ENCODE data around the gene CHST2. TPM values are rescaled to one million over a fixed set of nuclear protein-coding genes. Genes with fewer than 3 reads are reported as not detected.
"Not testable (repeated sequence)": the region's sequence is repeated elsewhere in the genome, so short reads cannot be mapped to it uniquely, and the experiment has no call there.

The CHST2 gene
- total RNA-seq, 3 donors from 2014 or later: 4.8 to 5.0 (median 4.9) TPM

DNA sequence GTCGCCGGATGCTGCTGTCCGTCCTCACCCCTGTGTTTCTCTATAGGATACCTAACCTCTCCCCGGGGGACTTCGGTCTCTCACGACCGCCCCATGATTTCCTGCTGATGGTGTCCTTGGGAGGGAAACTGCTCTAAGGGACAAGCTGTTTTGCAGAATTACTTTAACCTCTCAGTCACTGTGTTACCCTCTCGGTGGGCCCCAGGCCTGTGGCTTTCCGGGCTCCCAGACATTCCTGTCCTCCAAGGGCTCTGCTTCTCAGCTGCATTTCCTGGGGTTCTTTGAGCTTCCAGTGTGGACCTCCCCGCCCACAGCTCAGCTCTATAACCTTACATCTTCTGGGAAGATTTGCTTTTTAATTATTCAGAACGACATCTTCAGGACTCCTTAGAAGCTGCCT lies 40.9 kb downstream of the CHST2 start:
- no peak for DNase-seq
- Mint-ChIP-seq H3K4me1 (ENCODE audit: low read depth) (peaks cover 38% of the 10 kb centered on the region), H3K9me3 (no peaks in the 10 kb centered on the region), H3K27me3 (ENCODE audit: low read depth) (no peaks in the 10 kb centered on the region), H3K36me3 (ENCODE audit: insufficient read depth) (no peaks in the 10 kb centered on the region), H3K4me3 (no peak overlapping the region)
- ATAC-seq: no peak

DNA sequence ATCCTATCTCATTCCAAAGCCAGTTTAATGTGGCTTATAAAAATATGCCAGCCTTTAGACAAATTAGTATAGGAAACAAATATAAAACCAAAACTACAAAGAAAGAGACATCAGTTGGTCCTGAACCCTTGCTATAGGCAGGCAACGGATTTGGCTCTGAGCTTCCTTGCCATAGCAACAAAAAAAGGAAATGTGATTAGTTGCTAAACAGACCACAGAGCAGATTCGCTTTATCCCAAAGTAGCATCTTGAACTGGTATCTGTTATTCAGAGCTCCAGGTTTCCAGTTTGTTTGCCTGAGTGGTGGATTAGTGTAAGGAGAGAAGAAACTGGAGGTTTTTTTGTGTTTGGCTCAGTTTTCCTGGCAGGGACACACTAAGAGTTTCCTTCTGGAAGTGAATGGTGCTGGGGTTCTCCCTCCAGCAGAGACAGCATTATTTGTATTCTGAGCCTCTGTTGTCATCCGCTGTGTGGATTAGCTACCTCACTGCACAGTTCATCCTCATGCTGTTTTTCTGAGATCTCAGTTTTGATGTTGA lies 44.1 kb downstream of the CHST2 start:
- Mint-ChIP-seq H3K27me3 (ENCODE audit: low read depth) (no peaks in the 10 kb centered on the region), H3K36me3 (ENCODE audit: insufficient read depth) (no peaks in the 10 kb centered on the region), H3K4me3 (no peak overlapping the region), H3K9me3 (no peaks in the 10 kb centered on the region), H3K4me1 (ENCODE audit: low read depth) (peaks cover 49% of the 10 kb centered on the region)
- DNase-seq (no peak), ATAC-seq (no peak)

DNA sequence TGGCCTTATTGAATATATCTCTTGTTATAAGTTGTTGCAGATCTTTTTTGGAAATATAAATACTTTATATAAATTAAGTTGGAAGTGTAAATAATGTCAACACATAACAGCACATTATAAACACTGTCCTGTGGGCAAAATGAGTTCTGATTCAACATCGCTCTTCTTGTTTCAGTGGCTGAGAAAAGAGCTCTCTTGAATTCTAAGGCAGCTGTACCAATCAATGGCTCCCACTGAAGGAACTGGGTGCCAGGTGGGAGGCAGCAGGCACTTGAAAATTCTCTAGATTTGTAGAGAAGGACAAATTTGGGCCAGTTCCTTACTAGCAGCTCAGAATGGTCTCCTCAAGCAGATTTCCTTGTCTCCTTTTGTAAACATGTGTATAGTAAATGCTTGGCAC lies 45.6 kb downstream of the CHST2 start:
- Mint-ChIP-seq H3K4me3 (peak overlapping the region; percentile 29), H3K36me3 (ENCODE audit: insufficient read depth) (no peaks in the 10 kb centered on the region), H3K9me3 (no peaks in the 10 kb centered on the region), H3K4me1 (ENCODE audit: low read depth) (peaks cover 65% of the 10 kb centered on the region), H3K27me3 (ENCODE audit: low read depth) (no peaks in the 10 kb centered on the region)
- ATAC-seq: peak in 1 of 2 donors; percentile 7
- no peak for DNase-seq

DNA sequence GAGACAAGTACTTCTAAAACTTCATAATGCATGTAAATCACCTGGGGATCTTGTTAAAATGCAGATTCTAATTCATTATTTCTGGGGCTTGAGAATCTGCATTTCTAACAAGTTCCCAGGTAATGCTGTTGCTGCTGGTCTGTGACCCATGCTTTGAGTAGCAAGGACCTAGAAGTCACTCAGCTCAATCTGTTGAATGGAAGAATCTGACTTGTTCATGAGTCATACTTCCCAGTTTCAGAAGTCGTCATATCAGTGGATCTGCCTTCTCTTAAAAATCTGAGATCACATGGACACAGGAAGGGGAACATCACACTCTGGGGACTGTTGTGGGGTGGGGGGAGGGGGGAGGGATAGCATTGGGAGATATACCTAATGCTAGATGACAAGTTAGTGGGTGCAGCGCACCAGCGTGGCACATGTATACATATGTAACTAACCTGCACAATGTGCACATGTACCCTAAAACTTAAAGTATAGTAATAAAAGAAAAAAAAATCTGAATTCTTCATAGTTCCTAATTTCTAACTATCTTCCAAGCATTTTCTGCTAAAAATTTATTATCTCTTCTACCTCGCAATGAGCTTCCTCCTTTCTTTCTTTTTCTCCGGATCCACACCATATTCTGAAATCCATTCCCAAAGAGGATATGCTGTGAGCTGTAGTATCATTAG lies 46.2 kb downstream of the CHST2 start:
- not testable (repeated sequence) for H3K27me3 Mint-ChIP-seq (ENCODE audit: low read depth); H3K9me3 Mint-ChIP-seq; DNase-seq; H3K4me3 Mint-ChIP-seq; H3K36me3 Mint-ChIP-seq (ENCODE audit: insufficient read depth)
- ATAC-seq: peak; percentile 90 to 93
- peaks cover 70% of the 10 kb centered on the region for H3K4me1 Mint-ChIP-seq (ENCODE audit: low read depth)

DNA sequence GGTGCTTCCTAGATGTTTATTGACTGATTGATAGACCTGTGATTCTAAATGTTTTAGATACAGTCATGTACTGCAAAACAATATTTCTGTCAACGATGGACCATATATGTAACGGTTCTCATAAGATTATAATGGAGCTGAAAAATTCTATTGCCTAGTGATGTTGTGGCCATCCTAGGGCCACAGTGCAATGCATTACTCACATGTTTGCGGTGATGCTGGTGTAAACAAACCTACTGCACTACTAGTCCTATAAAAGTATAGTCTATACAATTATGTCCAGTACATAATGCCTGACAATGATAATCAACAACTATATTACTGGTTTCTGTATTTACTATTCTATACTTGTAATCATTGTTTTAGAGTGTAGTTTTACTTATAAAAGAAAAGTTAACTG lies 46.8 kb downstream of the CHST2 start:
- H3K4me1 Mint-ChIP-seq (ENCODE audit: low read depth): peaks cover 76% of the 10 kb centered on the region
- DNase-seq (no peak), ATAC-seq (no peak)
- no peaks in the 10 kb centered on the region for H3K27me3 Mint-ChIP-seq (ENCODE audit: low read depth)
- H3K9me3 Mint-ChIP-seq: no peaks in the 10 kb centered on the region
- no peak overlapping the region for H3K4me3 Mint-ChIP-seq
- H3K36me3 Mint-ChIP-seq (ENCODE audit: insufficient read depth): no peaks in the 10 kb centered on the region

DNA sequence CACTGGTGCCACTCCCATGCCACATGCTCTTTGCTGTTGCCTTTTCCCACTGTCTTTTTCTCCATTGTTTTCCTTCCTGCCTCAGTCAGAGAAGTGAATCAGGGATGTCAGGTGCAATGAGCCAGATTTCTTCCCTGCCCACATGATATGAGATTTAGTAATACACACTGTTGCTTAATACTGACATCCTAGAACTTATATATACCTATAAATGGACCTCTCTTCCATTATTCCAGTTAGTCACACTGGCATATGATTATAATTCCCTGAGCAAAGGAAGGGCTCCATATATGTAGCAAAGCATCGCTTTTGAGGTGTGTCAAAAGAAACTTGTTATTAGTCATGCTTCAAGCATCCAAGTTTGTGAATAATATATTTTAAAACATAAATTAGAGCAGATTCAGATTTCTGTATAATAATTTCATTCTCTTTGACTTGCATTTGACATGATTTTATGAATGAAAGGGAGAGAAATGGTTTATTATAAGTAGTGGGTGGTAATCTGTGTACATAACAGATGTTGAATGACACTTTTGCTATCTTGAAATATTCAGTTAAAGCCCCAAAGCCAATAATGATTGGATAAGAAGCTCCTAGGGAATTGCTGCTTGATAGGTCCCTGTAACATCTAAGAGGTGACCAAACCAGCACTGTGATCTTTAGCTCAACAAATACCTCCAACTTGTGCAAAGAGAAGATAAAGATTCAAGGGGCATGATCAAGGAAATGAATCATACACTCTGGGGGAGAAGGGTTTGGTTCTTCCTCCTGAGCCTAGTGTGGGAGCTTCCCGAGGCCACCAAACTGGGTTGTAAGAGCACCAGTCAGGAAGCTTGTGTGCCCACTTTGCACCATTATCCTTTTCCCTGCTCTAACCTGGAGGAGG lies 48.6 kb downstream of the CHST2 start:
- DNase-seq (no peak), ATAC-seq (no peak)
- no peaks in the 10 kb centered on the region for H3K36me3 Mint-ChIP-seq (ENCODE audit: insufficient read depth)
- peaks cover 85% of the 10 kb centered on the region for H3K4me1 Mint-ChIP-seq (ENCODE audit: low read depth)
- H3K27me3 Mint-ChIP-seq (ENCODE audit: low read depth): no peaks in the 10 kb centered on the region
- H3K4me3 Mint-ChIP-seq: no peak overlapping the region
- H3K9me3 Mint-ChIP-seq: peaks cover 7% of the 10 kb centered on the region

DNA sequence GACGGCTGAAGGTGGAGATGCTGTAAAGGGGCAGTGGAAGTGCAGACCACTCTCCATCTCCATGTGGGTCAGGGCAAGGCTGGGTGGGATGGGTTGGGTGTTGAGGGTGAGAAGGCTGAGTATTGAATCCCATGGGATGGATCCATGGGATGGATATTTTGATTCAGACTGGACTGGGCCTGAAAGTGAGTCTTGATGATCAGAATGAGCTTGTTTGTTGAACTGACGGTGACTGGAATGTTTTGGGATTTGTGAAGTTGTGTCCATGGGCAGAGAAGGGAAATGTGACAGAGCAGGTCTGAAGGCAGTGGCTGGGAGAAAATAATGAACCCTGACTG lies 49.3 kb downstream of the CHST2 start:
- Mint-ChIP-seq H3K4me1 (ENCODE audit: low read depth) (peaks cover 81% of the 10 kb centered on the region), H3K36me3 (ENCODE audit: insufficient read depth) (peaks cover under 1% of the 10 kb centered on the region), H3K9me3 (peaks cover 11% of the 10 kb centered on the region), H3K27me3 (ENCODE audit: low read depth) (no peaks in the 10 kb centered on the region), H3K4me3 (no peak overlapping the region)
- DNase-seq (no peak), ATAC-seq (no peak)

DNA sequence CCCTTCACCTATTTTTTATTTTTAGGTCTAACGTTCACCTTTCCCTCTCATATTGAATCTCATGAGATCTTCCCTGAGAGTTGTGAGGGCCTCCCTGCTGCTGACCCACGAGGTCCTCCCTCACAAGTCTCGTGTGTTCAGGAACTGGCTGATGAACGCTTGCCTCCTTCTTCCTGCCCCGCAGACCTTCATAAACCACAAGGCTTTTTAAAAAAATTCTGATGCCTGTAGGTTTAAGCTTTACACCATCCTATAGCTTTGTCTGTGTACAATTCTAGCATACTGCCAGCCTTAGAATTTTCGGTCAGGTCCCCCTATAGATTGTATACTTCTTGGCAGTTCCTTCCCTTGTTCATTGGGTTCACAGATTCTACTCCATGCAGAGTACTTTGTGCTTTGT lies 50.5 kb downstream of the CHST2 start:
- H3K27me3 Mint-ChIP-seq (ENCODE audit: low read depth): no peaks in the 10 kb centered on the region
- peaks cover 18% of the 10 kb centered on the region for H3K9me3 Mint-ChIP-seq
- H3K4me1 Mint-ChIP-seq (ENCODE audit: low read depth): peaks cover 78% of the 10 kb centered on the region
- no peak for ATAC-seq
- no peak for DNase-seq
- peak overlapping the region; percentile 3 for H3K4me3 Mint-ChIP-seq
- H3K36me3 Mint-ChIP-seq (ENCODE audit: insufficient read depth): peaks cover 1% of the 10 kb centered on the region

DNA sequence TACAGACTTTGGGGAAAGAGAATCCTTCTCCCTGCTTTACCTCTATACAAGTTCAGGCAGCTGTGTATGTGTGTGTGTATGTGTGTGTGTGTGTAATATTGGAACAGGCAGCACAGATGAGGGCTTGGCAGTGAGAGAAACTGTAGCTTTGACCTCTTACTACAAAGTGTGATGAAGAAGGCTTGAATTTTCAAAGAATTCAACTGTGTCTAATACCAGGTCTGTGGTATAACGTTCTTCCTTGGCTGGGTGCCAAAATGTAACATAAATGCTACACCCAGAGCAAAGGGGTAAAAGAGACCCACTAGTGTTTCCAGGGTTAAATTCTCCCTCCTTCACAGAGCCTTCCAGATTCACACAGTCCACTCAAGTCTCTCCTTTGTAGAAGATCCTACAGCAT lies 51.1 kb downstream of the CHST2 start:
- Mint-ChIP-seq H3K4me3 (peak overlapping the region; percentile 59), H3K27me3 (ENCODE audit: low read depth) (no peaks in the 10 kb centered on the region), H3K36me3 (ENCODE audit: insufficient read depth) (peaks cover 1% of the 10 kb centered on the region), H3K9me3 (peaks cover 18% of the 10 kb centered on the region), H3K4me1 (ENCODE audit: low read depth) (peaks cover 77% of the 10 kb centered on the region)
- DNase-seq: no peak
- peak; percentile 8 to 9 for ATAC-seq

DNA sequence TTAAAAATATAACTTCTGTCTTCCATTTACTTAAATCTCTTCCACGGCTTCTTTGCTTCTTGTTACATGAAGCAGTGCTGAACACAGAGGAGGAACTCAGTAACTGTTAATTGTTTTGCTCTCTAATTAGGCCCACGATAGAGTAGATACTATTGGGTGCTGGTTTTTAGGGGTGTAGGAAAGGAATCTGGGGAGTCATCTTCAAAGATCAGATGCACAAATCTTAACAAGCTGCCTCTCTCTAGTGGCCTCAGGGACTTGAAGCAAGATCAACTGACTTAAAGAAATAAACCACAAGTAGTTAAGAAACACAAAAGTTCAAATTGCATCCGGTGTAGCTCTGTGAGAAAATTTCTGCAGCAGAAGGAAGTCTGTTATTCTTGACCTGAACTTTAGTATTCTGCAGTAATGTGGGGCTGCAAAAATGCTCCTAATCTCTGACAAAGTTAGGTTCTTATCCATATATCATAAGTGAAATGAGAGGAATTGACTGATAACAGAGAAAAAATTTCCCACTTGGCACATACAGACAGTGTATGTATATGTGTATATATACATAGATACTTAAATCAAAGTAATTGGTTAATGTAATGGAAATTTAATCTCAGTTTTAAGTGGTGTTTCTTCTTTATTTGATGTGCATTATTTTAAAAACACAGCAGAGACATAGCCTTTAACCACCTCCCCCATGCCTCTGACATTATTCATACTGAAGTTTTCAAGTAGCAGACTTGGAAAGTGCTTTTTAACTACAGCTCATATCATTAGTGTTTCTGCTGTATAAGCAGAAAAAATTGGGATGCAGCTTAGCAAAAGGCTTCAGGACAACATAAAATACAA lies 51.8 kb downstream of the CHST2 start:
- Mint-ChIP-seq H3K4me3 (peak overlapping the region; percentile 59), H3K4me1 (ENCODE audit: low read depth) (peaks cover 72% of the 10 kb centered on the region), H3K36me3 (ENCODE audit: insufficient read depth) (peaks cover 1% of the 10 kb centered on the region), H3K9me3 (peaks cover 18% of the 10 kb centered on the region), H3K27me3 (ENCODE audit: low read depth) (no peaks in the 10 kb centered on the region)
- ATAC-seq: peak; percentile 22 to 50
- no peak for DNase-seq

DNA sequence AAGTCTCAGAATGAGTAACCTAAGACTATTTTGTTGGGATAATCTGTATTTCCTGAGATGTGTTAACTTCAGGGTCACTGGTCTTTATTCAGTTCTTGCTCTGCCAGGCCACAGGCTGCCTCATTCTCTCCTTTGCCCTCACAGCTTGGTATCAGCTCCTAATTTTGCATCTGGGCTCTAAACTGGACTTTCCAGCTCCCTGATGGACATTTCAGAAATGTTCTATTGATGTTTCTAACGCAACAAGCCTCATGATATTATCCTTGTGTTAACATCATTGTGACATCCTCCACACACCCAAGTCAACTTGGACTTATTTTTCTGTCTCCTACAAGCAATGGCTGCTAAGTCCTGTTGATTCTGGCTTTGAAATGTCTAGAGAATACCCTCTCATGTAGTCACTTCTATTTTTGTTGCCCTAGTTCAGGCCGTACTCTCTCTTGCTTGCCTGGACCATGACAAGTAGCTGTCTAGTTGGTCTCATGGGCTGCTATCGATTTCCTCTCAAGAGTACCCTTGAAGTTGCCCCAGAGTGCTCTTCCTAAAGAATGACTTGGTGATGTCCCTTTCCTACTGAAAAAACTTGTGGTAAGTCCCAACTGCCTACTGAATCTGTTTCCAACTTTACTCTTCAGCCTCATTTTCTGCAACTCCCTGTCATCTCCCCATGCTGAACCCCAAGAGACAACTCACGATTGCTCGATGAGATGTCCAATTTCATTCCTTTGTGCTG lies 52.7 kb downstream of the CHST2 start:
- Mint-ChIP-seq H3K9me3 (peaks cover 18% of the 10 kb centered on the region), H3K4me1 (ENCODE audit: low read depth) (peaks cover 71% of the 10 kb centered on the region)

DNA sequence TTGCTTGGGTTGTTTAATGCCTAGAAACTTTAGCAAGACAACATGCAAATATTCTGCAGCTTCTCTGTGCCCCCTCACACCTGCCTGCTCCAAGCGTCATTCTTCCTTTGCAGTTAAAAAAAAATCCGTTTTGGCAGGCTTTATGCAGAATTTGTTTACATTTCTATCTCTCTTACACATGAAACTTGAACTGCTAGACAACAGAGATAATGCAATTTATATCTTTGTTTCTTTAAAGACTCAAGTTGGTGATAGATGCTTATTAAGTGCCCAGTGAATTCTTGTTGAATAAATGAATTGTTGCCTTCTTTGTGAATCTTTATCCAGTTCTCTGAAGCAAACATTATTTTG lies 53.2 kb downstream of the CHST2 start:
- no peak overlapping the region for H3K4me3 Mint-ChIP-seq

More for the DNA sequence above, 52.7 kb downstream of the CHST2 start:
- DNase-seq (no peak), ATAC-seq (no peak)
- H3K4me3 Mint-ChIP-seq: no peak overlapping the region
- no peaks in the 10 kb centered on the region for H3K27me3 Mint-ChIP-seq (ENCODE audit: low read depth)
- H3K36me3 Mint-ChIP-seq (ENCODE audit: insufficient read depth): peaks cover 1% of the 10 kb centered on the region

DNA sequence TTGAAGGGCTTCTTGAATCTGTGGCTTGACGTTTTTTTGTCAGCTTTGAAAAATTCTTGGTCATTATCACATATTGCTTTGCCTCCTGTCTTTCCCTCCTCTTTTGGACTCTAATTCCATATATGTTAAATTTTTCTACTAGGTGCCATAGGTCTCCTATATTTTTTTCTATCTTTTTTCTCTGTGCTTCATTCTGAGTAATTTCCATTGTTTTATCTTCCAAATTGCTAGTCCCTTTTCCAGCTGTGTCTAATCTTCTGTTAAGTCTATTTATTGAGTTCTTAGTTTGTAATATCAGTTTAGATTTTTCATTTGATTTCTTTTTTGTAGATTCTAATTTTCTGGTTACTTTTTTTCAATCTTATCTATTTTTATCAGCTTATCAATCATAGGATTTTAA lies 53.7 kb downstream of the CHST2 start:
- Mint-ChIP-seq H3K27me3 (ENCODE audit: low read depth) (no peaks in the 10 kb centered on the region), H3K4me3 (peak overlapping the region; percentile 31), H3K36me3 (ENCODE audit: insufficient read depth) (peaks cover 1% of the 10 kb centered on the region), H3K9me3 (peaks cover 18% of the 10 kb centered on the region), H3K4me1 (ENCODE audit: low read depth) (peaks cover 67% of the 10 kb centered on the region)
- no peak for DNase-seq
- no peak for ATAC-seq

More for the DNA sequence above, 53.2 kb downstream of the CHST2 start:
- ATAC-seq: no peak
- Mint-ChIP-seq H3K27me3 (ENCODE audit: low read depth) (no peaks in the 10 kb centered on the region), H3K4me1 (ENCODE audit: low read depth) (peaks cover 71% of the 10 kb centered on the region), H3K36me3 (ENCODE audit: insufficient read depth) (peaks cover 1% of the 10 kb centered on the region), H3K9me3 (peaks cover 18% of the 10 kb centered on the region)
- DNase-seq: no peak
